GM19328 (cell line): ENCODE measurements around the gene GAB3.
"Not testable (repeated sequence)": the region's sequence is repeated elsewhere in the genome, so short reads cannot be mapped to it uniquely, and the experiment has no call there.

Experiments
- ATAC-seq: cut with Tn5 transposase; IDR thresholded peaks from one replicate; pipeline ENCODE4 v1.9.1; 2021; ENCODE audit warnings: mild to moderate bottlenecking, moderate library complexity; ENCODE audit not compliant: unreplicated experiment

The GAB3 gene

DNA sequence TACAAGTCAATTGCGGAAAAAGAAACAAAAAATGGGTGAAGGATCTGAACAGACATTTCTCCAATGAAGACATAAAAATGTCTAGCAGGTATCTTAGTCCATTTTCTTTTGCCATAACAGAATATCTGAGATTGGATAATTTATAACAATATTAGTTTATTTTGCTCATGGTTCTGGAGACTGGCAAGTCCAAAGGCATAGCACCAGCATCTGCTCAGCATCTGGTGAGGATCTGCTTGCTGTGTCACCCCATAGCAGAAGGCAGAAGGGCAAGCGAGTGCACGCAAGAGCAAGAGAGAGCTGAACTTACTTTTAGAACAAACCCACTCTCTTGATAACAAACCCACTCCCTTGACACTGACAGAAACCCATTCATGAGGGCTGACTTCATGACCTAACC is 29.7 kb downstream of the GAB3 start:
- no peak for ATAC-seq

DNA sequence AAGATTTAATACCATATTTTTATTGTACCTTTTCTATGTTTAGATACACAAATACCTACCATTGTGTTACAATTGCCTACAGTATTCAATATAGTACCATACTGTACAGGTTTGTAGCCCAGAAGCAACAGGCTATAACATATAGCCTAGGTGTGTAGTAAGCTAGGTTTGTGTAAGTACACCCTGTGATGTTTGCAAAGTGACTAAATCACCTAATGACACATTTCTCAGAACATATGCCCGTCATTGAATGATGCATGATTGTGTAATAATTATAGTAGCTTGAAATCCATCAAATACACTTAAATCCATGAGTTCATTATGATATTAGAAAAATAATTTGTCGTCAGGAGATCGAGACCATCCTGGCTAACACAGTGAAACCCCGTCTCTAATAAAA is 30.8 kb downstream of the GAB3 start:
- no peak for ATAC-seq

DNA sequence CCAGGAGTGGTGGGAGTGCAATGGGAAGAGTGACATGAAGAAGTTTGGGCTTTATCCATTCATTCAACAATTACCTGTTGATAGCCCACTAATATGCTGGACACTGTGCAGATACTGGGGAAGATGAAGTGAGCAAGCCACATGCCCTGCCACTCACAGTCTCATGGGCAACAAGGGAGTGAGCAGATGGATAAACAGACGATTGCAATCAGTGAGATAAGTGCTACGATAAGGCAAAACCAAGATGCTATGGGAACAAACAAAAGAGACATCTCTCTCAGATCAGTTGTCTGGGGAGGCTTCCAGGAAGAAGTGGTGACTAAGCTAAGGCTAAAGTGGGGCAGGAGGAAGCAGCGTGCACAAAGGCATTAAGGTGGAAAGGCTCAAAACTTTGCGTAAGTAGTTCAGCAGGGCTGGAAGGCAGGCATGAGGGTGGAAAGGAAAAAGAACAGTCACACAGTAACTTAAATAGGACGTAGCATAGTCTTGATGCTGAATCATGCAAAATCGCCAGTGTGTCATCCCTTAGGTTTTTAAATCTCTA is 31.7 kb downstream of the GAB3 start:
- ATAC-seq = no peak

DNA sequence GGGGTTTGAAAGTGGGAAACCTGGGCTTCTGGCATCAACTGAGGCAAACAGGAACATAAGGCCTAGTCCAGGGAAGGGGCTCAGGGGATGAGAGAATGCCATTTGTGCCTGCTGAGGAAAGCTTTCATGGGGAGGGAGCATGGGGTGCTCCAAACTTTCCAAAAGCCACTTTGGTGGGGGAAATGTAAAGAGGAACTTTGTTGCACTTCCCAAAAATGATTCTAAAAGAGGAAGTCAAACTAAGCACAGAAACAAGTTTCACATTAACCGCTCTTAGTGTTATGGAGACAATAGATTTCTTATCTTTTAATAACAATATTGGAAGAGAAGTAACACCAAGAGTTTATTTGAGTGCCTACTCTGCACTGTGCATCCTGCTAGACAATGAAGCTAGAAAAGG is 32.3 kb downstream of the GAB3 start:
- no peak for ATAC-seq

DNA sequence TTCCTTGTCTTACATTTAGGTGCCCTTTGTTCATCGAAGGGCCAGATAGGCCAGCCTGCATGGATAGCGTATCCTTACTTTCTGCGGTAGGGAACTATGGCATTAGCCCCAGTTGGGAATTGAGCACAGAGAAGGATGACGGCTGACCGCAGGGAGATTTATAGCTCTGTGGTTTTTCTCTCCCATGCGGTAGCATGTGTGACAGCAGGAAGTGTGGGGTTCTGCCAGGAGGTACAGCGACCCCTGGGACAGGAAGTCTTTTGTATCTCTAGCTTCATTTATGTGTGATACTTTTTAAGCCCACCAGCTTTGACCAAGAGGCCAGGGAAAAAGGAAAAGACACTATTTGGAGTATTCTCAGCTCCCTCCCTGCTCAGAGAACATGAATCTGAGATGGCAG is 33.1 kb downstream of the GAB3 start:
- no peak for ATAC-seq

DNA sequence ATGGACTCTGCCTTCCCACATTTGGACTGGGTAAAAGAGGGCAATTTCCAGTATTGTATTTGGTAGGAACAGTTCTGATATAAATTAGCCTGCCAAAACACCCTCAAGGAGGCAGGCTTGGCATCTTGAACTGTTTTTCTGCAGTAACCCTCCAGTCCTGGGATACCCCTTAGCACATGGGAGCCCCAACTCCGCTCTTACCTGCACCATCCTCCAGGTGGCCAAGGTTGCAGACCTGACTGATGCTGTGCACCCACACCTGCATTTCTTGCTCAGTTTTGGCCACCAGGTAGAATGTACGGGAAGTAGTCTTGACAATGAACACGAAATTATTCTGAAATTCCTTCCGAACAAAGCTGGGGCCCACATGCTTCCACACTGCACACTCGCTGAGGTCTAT is 35.1 kb downstream of the GAB3 start:
- no peak for ATAC-seq

DNA sequence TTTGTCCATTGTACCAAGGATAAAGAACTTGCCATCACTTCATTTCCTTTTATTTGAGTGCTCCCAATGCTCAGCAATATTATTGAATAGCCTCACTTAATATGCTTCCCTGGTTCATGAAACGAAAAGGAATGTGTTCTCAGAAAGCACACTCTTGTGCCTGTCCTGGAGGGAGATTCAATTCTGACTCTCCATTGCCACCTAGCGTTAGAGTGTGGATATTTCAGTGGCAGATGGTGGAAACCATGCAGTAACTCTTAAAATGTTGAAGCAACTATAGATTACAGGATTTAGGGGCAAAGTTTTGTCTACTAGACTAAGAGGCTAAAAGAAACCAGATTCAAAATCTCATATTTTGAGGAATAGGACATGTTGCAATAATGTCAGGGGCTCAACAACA is 36.0 kb downstream of the GAB3 start:
- no peak for ATAC-seq

DNA sequence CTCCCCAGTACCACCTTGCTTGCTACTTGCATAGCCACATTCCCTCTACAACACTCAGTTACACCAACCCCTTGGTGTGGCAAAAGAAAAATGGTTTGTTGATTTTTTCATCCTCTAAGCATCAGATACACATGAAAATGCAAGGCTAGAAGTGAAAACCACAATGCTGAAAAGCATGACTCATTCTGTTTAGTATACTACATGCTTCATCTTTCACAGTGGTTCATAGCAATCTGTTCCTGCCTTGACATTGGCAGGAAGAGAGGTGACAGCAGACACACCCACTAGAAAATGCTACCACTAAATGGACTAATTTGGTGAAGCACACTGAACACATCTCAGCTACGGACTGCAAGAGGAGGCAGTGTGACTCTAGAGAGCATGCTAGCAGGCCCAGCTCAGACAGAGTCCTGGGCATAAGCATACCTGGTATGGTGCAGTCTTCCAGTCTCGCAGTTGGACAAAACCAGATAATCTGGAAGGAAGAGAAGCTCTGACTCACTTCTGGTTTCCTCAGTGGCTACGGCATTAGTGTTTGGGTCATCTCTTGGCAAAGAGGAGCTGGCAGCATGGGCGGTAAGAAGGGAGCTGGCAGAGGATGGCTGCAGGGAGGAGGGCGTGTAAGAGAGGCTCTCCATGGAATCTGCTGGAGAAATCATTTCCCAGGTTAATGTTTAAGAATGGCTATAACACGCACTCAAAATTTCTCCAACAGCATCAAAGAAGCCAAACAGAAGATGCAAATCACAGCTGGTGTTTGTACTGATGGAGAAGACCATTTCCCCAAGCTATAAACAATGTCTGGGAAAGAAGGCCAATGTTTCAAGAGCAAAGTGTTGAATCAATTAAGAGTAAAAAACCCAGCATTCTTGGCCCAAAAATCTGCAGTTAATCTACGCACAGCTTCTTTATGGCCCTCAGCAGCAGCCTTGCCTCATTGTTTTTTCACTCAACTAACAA is 37.8 kb downstream of the GAB3 start:
- ATAC-seq = peak; percentile 57

DNA sequence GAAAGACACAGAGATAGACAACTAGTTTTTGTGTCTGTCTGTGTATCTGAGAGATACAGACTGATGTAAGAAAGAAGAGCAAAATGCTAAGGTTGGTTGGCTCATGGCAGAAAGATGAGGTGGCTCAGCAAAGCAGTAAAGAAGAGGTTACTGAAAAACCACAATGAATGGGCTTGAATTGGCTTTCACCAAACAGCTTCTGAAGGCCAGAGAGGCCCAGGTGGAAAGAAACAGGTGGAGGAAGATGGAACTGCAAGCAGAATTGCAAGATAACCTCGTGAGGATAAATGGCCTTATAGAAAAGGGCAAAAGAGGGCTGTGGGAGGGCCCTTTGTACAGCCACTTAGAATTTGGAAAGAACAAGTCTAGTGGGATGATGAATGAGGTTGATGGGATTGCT is 39.6 kb downstream of the GAB3 start:
- no peak for ATAC-seq

DNA sequence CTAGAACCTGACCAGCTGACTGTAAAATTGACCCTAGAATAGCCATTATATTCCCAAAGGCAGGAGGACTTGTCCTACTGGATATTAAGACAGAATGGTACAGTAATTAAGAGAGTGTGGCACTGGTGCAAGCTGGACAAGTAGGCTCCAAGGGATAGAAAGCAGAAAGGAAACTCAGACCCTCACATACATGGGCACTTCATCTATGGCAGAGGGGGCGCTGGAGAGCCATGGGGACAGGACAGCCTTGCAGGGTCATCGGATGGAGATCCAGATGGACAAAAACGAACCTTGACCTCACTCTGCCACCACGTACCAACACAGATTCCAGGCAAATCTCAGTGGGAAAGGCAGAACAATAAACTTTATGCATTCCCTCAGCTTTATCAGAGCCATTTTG is 40.6 kb downstream of the GAB3 start:
- ATAC-seq = no peak

DNA sequence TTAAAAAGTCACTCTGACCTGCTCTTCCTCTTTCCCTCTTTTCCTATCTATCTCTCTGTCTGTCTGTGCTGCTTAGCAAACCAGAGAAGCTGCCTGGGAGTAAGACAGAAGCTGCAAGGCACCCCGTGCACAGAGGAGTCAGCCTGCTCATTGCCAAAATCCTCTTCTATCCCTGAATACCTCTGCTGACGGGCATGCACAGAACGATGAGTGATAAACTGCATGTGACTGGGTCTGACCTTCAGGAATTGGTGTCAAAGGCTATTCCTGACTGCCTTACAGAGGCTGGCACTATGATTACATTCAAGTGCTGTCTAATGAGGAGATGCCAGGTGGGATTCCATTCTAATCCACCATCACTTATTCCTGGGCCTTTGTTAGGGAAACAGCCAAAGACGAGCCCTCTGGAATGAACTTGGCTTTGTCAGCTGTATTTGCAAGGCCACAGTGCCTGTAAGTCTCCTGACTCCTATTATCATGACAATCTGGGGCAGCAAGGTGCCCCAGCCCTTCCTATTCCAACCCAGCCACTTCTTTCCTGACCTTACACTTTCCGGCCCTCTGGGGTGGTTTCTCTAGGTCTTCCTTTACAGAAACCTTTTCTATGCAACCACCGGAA is 52.1 kb downstream of the GAB3 start:
- no peak for ATAC-seq

DNA sequence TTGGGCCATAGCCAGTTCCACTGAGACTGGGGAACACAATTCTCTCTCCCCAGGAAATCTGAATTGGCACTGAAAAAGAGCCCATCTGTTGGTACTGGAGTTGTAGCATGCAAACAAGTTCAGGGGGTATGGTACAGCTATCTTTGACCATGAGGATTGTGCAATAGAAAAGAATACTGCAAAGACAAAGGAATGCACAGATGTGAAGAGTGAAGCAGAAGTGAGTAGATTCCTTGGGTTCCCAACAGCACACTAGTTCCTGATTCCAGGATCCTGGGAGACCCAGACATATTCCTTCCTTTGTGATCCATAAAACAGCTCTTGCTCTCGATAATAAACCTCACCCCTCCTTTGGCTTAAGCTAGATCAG is 54.2 kb downstream of the GAB3 start:
- no peak for ATAC-seq

DNA sequence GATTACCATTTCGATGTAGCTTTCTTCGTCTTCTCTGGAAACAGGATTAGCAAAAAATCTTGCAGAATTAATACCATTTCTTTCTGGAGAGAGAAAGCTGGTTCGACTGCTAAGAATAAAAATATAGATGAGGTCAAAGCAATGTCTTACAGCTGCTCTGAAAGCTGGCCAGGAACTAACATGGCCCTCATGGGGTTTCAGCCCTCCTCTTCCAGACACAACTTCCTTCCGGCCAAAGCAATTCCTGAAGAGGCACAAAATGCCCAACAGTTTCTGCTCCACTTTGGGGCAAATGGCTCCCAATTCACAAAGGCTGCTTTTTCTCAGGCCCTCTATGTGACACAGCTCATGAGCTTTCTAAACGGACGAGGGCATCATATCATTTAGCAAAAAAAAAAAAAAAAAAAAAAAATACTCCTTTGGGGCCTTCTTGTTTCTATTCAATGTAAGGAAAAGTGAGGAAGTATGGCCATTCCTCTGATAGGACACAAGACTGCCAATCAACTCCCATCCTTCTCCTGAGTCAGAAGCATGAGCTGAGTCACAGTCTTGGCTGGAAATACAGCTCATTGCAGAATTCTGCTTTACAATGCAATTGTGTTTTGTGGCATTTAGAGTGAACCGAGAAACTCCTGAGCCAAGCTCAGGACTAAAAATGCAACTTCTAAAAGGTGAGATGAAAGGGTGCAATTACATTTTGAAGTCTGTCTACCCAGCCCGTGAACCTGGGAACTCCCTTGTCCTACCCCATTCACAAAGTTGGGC is 54.8 kb downstream of the GAB3 start:
- ATAC-seq = no peak

DNA sequence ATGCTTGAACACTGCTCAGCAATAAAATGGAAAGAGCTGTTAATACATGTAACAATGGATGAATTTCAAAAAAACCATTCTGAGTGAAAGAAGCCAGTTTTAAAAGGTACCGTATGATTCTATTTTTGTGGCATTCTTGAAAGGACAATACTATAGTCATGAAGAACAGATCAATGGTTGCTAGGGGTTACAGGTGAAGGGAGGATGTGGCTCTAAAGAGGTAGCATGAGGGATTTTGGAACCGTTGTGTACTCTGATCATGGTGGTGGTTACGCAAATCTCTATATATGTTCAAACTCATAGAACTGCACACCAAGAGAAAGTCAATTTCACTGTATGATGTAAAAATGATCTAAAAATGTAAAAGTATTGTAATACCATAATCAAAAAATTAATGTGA is 57.5 kb downstream of the GAB3 start:
- no peak for ATAC-seq

DNA sequence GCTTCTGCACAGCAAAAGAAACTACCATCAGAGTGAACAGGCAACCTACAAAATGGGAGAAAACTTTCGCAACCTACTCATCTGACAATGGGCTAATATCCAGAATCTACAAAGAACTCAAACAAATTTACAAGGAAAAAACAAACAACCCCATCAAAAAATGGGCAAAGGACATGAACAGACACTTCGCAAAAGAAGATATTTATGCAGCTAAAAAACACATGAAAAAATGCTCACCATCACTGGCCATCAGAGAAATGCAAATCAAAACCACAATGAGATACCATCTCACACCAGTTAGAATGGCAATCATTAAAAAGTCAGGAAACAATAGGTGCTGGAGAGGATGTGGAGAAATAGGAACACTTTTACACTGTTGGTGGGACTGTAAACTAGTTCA is 60.4 kb downstream of the GAB3 start:
- ATAC-seq = not testable (repeated sequence)

DNA sequence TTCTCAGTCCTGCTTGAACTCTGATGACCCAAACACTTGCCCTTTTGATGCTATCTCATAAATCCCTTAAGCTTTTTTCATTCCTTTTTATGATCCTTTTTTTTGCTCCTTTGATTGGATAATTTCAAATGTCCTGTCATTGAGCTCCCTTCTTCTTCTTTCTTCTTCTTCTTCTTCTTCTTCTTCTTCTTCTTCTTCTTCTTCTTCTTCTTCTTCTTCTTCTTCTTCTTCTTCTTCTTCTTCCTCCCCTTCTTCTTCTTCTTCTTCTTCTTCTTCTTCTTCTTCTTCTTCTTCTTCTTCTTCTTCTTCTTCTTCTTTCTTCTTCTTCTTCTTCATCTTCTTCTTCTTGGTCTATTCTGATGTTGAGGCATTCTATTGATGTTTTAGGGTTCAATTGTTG is 78.8 kb downstream of the GAB3 start:
- not testable (repeated sequence) for ATAC-seq

DNA sequence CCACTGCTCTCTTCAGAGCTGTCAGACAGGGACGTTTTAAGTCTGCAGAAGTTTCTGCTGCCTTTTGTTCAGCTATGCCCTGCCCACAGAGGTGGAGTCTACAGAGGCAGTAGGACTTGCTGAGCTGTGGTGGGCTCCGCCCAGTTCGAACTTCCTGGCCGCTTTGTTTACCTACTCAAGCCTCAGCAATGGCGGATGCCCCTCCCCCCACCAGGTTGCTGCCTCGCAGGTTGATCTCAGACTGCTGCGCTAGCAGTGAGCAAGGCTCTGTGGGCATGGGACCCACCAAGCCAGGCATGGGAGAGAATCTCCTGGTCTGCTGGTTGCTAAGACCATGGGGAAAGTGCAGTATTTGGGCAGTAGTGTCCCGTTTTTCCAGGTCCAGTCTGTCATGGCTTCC is 80.0 kb downstream of the GAB3 start:
- ATAC-seq = not testable (repeated sequence)

DNA sequence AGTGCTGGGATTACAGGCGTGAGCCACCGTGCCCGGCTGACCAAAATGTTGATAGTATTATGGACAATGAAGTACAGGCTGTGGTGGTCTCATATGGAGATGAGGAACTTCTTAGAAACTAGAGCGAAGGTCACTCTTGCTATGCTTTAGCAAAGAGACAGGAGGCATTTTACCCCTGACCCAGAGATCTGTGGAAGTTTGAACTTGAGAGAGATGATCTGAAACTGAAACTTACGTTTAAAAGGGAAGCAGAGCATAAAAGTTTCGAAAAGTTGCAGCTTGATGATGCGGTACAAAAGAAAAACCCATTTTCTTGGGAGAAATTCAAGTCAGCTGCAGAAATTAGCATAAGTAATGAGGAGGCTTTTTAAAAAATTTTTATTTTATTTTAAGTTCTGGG is 89.0 kb downstream of the GAB3 start:
- no peak for ATAC-seq

DNA sequence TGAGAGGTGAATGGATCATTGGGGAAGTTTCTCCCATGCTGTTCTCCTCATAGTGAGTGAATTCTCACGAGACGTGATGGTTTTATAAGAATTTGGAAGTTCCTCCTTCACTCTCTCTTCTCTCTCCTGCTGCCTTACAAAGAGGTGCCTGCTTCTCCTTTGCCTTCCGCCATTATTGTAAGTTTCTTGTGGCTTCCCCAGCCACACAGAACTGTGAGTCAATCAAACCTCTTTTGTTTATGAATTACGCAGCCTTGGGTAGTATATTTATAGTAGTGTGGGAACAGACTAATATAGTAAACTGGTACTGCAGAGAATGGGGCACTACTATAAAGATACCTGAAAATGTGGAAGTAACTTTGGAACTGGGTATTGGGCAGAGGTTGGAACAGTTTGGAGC is 89.7 kb downstream of the GAB3 start:
- ATAC-seq = no peak

DNA sequence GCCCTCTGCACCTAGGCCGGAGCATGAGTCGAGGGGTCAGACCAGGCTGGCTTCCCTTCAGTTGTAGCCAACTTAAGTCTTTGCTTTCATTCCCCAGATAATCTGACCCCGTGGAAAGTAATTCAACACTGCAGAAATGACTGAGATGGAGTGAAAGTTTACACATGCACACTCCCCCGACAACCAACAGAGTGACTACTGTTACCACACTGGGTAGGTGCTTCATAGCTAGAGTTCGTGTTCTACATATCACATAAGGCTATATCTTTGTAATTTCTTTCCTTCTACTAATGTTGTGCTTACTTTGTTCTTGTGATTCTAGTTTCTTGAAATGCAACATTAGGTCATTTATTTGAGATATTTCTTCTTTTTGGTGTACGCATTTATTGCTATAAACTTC is 90.3 kb downstream of the GAB3 start:
- no peak for ATAC-seq

DNA sequence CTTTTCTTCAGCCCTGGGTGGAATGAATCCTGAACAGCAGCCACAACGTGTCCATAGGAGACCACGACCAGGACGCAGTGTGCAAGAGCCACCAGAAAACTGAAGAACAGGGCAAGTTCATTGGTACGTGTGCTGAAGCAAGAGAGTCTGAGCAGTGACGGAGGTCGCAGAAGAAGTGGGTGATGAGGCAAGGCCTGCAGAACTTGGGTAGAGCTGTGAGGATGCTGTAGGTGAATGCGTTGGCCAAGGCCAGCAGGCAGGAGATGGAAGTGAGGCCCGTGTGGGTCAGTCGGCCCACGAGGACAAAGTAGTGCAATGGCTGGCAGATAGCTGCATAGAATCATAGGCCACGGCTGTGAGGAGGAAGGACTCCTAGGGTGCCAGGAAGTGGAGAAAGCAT is 91.9 kb downstream of the GAB3 start:
- ATAC-seq = no peak

DNA sequence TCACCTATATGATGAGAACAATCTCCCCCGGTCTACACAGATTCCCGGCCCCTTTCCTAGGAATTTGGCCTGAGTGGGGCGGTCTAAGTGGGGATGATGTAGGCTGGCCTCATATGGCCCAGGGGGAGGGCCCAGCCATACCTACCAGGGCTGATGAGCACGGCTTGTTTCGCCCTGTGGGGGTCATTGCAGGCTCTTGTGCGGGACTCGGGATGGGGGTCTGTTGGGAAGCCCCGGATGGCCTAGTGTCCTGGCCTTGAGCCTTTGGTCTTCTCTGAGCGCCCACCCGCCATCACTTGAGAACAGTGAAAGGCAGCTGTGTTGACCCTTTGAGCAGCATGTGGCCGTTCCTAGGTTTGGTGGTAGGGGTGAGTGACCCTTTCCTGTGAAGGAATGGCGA is 92.7 kb downstream of the GAB3 start:
- no peak for ATAC-seq
